Peyer's patch (tissue), 4 donors: ENCODE results near the gene RUNX3. TPM values are rescaled to one million over a fixed set of nuclear protein-coding genes. Genes with fewer than 3 reads are reported as not detected.

Source experiments
- DNase-seq, 3 donors: peaks; one replicate each; pipeline ENCODE4 v3.0.0-alpha.2; 2017 to 2019
- H3K27ac ChIP-seq, 4 donors: fragments of 200-600 bp; sonication (generic); one replicate each; pipeline ENCODE4 v1.5.1; 2016 to 2019
- H3K27me3 ChIP-seq, 2 donors: fragments of 200-600 bp; sonication (generic); one replicate each; pipeline ENCODE4 v1.5.1; 2019
- H3K36me3 ChIP-seq, 3 donors: fragments of 200-600 bp; sonication (generic); one replicate each; pipeline ENCODE4 v1.5.1; 2016 to 2019
- H3K4me1 ChIP-seq, 4 donors: fragments of 200-600 bp; sonication (generic); one replicate each; pipeline ENCODE4 v1.5.1; 2016 to 2019
- H3K4me3 ChIP-seq, 4 donors: fragments of 200-600 bp; sonication (generic); 1 replicate in 3 of 4; 2 replicates in 1 of 4; pipeline ENCODE4 v1.5.1; 2016 to 2019; ENCODE audit warnings: mild to moderate bottlenecking in 1 of 4
- H3K9me3 ChIP-seq, 4 donors: fragments of 200-600 bp; sonication (generic); one replicate each; pipeline ENCODE4 v1.5.1; 2016 to 2019; ENCODE audit warnings: mild to moderate bottlenecking in 1 of 4
- CTCF ChIP-seq, 6 experiments: fragments of 450-650 bp in 4 of 6; fragments of 200-600 bp in 2 of 6; sonication (generic) in 1 of 6; IDR thresholded peaks; one replicate each; pipeline ENCODE4 v1.5.1; 2017 to 2019; ENCODE audit warnings: antibody characterized with exemption in 6 of 6, mild to moderate bottlenecking in 3 of 6, moderate library complexity in 1 of 6
- POLR2A ChIP-seq, 2 donors: fragments of 450-650 bp; IDR thresholded peaks; one replicate each; pipeline ENCODE4 v1.5.1; 2017; ENCODE audit warnings: antibody characterized with exemption in 2 of 2, mild to moderate bottlenecking in 2 of 2, moderate library complexity in 2 of 2
- total RNA-seq, 4 donors: library from RNA; depleted of rRNA; stranded (reverse); fragments of >200 nt; gene quantifications; one replicate each; pipeline ENCODE4 v1.1.0, GENCODE V29; 2016

RUNX3 gene
- total RNA-seq, 4 donors from 2014 or later, result 2.1 to 9.9 (median 6.0) TPM

GRCh38 chr1:24957016-24957807, 27.1 kb upstream of the RUNX3 start:
- no peak overlapping the region for H3K4me3 ChIP-seq
- H3K27ac ChIP-seq, result peak overlapping the region in 3 of 4 donors; percentile 48 to 68 (median 65)
- no peaks in the 10 kb centered on the region for H3K9me3 ChIP-seq
- peaks cover 0 to 33% (median 9%) of the 10 kb centered on the region in 4 donors for H3K4me1 ChIP-seq
- TF ChIP-seq CTCF (IDR thresholded peaks at IDR 0.05) (no peak), POLR2A (IDR thresholded peaks at IDR 0.05) (no peak)
- no peaks in the 10 kb centered on the region for H3K36me3 ChIP-seq
- DNase-seq, result peak in 2 of 3 donors; percentile 28 to 69
- H3K27me3 ChIP-seq, result no peaks in the 10 kb centered on the region

GRCh38 chr1:24955779-24956365, 25.8 kb upstream of the RUNX3 start:
- Histone ChIP-seq H3K4me1 (peaks cover 0 to 33% (median 9%) of the 10 kb centered on the region in 4 donors), H3K4me3 (no peak overlapping the region), H3K9me3 (no peaks in the 10 kb centered on the region), H3K36me3 (no peaks in the 10 kb centered on the region), H3K27ac (peak overlapping the region in 3 of 4 donors; percentile 49 to 79 (median 68)), H3K27me3 (no peaks in the 10 kb centered on the region)
- TF ChIP-seq CTCF (IDR thresholded peaks at IDR 0.05) (no peak), POLR2A (IDR thresholded peaks at IDR 0.05) (no peak)
- DNase-seq, result peak in 1 of 3 donors; percentile 29

- peak in 2 of 3 donors; percentile 27 to 72 for DNase-seq
- Histone ChIP-seq H3K9me3 (no peaks in the 10 kb centered on the region), H3K4me1 (peaks cover 0 to 33% (median 9%) of the 10 kb centered on the region in 4 donors), H3K4me3 (no peak overlapping the region), H3K36me3 (no peaks in the 10 kb centered on the region), H3K27me3 (no peaks in the 10 kb centered on the region), H3K27ac (peak overlapping the region; percentile 35 to 79 (median 58))
- TF ChIP-seq POLR2A (IDR thresholded peaks at IDR 0.05), result no peak
- no peak for TF ChIP-seq CTCF (IDR thresholded peaks at IDR 0.05)
These were observed 25.1 kb upstream of the RUNX3 start for GRCh38 chr1:24955161-24955560.

GRCh38 chr1:24954631-24955030, 24.6 kb upstream of the RUNX3 start:
- Histone ChIP-seq H3K36me3 (no peaks in the 10 kb centered on the region), H3K4me3 (no peak overlapping the region), H3K4me1 (peaks cover 0 to 33% (median 9%) of the 10 kb centered on the region in 4 donors), H3K9me3 (no peaks in the 10 kb centered on the region), H3K27ac (peak overlapping the region; percentile 35 to 79 (median 58)), H3K27me3 (no peaks in the 10 kb centered on the region)
- TF ChIP-seq POLR2A (IDR thresholded peaks at IDR 0.05) (no peak), CTCF (IDR thresholded peaks at IDR 0.05) (no peak)
- peak in 1 of 3 donors; percentile 37 for DNase-seq

GRCh38 chr1:24954022-24954421, 23.9 kb upstream of the RUNX3 start:
- no peaks in the 10 kb centered on the region for H3K27me3 ChIP-seq
- peak overlapping the region in 2 of 4 donors; percentile 49 to 68 for H3K27ac ChIP-seq
- H3K4me3 ChIP-seq, result no peak overlapping the region
- H3K36me3 ChIP-seq, result no peaks in the 10 kb centered on the region
- DNase-seq, result no peak
- no peaks in the 10 kb centered on the region for H3K9me3 ChIP-seq
- no peak for TF ChIP-seq CTCF (IDR thresholded peaks at IDR 0.05)
- no peak for TF ChIP-seq POLR2A (IDR thresholded peaks at IDR 0.05)
- peaks cover 0 to 33% (median 9%) of the 10 kb centered on the region in 4 donors for H3K4me1 ChIP-seq
